CD14-positive monocyte (primary cell): Measurements from ENCODE around the gene PRKCQ. TPM values are rescaled to one million over a fixed set of nuclear protein-coding genes. Genes with fewer than 3 reads are reported as not detected.

ENCODE experiments used
- DNase-seq, 3 donors: peaks; one replicate each; pipeline ENCODE4 v3.0.0-alpha.2; 2011 to 2022
- H2AFZ ChIP-seq: 2 replicates; pipeline ENCODE4 v1.6.0; 2012; ENCODE audit warnings: mild to moderate bottlenecking, low read depth, low read length, inconsistent platforms; ENCODE audit not compliant: insufficient read depth, poor library complexity, severe bottlenecking
- H3K27ac ChIP-seq, 2 donors: 1 replicate in 1 of 2; 2 replicates in 1 of 2; pipeline ENCODE4 v1.5.1; 2012 to 2013; ENCODE audit warnings: low read length in 2 of 2, control low read depth in 1 of 2, inconsistent platforms in 1 of 2, low read depth in 1 of 2, mild to moderate bottlenecking in 1 of 2
- H3K27me3 ChIP-seq, 2 donors: one replicate each; pipeline versions ENCODE4 v1.6.0 to v1.6.1; 2011 to 2013; ENCODE audit warnings: low read length in 2 of 2; ENCODE audit not compliant: control insufficient read depth in 2 of 2, insufficient read depth in 2 of 2
- H3K36me3 ChIP-seq, 2 donors: replicated peaks in 1 of 2; 1 replicate in 1 of 2; 2 replicates in 1 of 2; pipeline versions ENCODE4 v1.5.1 to v1.6.1; 2012 to 2013; ENCODE audit warnings: low read length in 2 of 2, control low read depth in 1 of 2, inconsistent platforms in 1 of 2, mild to moderate bottlenecking in 1 of 2; ENCODE audit not compliant: insufficient read depth in 2 of 2, control insufficient read depth in 1 of 2
- H3K4me1 ChIP-seq, 2 donors: 1 replicate in 1 of 2; 2 replicates in 1 of 2; pipeline versions ENCODE4 v1.5.1 to v1.6.1; 2012 to 2013; ENCODE audit warnings: low read length in 2 of 2, control low read depth in 1 of 2, inconsistent platforms in 1 of 2, mild to moderate bottlenecking in 1 of 2, moderate library complexity in 1 of 2; ENCODE audit not compliant: insufficient read depth in 2 of 2, control insufficient read depth in 1 of 2
- H3K4me2 ChIP-seq: replicated peaks from 2 replicates; pipeline ENCODE3; 2012; ENCODE audit warnings: low read length, moderate library complexity, mild to moderate bottlenecking; ENCODE audit not compliant: poor library complexity, severe bottlenecking; ENCODE audit errors: extremely low read depth
- H3K4me3 ChIP-seq, 3 experiments: fragments of 200-600 bp in 1 of 3; sonication (generic) in 1 of 3; replicated peaks in 1 of 3; 1 replicate in 2 of 3; 2 replicates in 1 of 3; pipeline ENCODE4 v1.5.1; 2011 to 2013; ENCODE audit warnings: low read length in 3 of 3, mild to moderate bottlenecking in 3 of 3, control low read depth in 2 of 3, low read depth in 2 of 3, inconsistent platforms in 1 of 3, moderate library complexity in 1 of 3
- H3K79me2 ChIP-seq: 2 replicates; pipeline ENCODE4 v1.6.0; 2012; ENCODE audit warnings: mild to moderate bottlenecking, control low read depth, inconsistent platforms, low read length, moderate library complexity; ENCODE audit not compliant: insufficient read depth
- H3K9ac ChIP-seq: 2 replicates; pipeline ENCODE4 v1.6.0; 2017; ENCODE audit warnings: low read length, mild to moderate bottlenecking; ENCODE audit not compliant: insufficient read depth, poor library complexity, severe bottlenecking
- H3K9me3 ChIP-seq, 2 donors: replicated peaks in 1 of 2; 1 replicate in 1 of 2; 2 replicates in 1 of 2; pipeline versions ENCODE4 v1.5.1 to v1.6.1; 2012 to 2013; ENCODE audit warnings: low read length in 2 of 2, control low read depth in 1 of 2; ENCODE audit not compliant: control insufficient read depth in 1 of 2, insufficient read depth in 1 of 2
- H4K20me1 ChIP-seq: 2 replicates; pipeline ENCODE4 v1.6.0; 2012; ENCODE audit warnings: mild to moderate bottlenecking, low read length, control low read depth, moderate library complexity; ENCODE audit not compliant: insufficient read depth
- H3K27ac Mint-ChIP-seq, 7 donors: one replicate each; pipeline ENCODE4 v1.8.0; 2020; ENCODE audit warnings: mild to moderate bottlenecking in 7 of 7, mixed read lengths in 7 of 7, moderate library complexity in 6 of 7, inconsistent platforms in 2 of 7
- H3K27me3 Mint-ChIP-seq, 3 donors: one replicate each; pipeline ENCODE4 v1.8.0; 2021 to 2022; ENCODE audit warnings: low read depth in 3 of 3, mild to moderate bottlenecking in 3 of 3, mixed read lengths in 3 of 3, moderate library complexity in 3 of 3, inconsistent platforms in 1 of 3
- H3K36me3 Mint-ChIP-seq, 2 donors: one replicate each; pipeline ENCODE4 v1.8.0; 2020; ENCODE audit warnings: mixed read lengths in 2 of 2, inconsistent platforms in 1 of 2, mild to moderate bottlenecking in 1 of 2
- H3K4me1 Mint-ChIP-seq: one replicate; pipeline ENCODE4 v1.8.0; 2020; ENCODE audit warnings: mild to moderate bottlenecking, mixed read lengths
- H3K4me3 Mint-ChIP-seq, 2 donors: one replicate each; pipeline ENCODE4 v1.8.0; 2020; ENCODE audit warnings: mild to moderate bottlenecking in 2 of 2, mixed read lengths in 2 of 2, moderate library complexity in 1 of 2
- H3K9me3 Mint-ChIP-seq, 7 donors: one replicate each; pipeline ENCODE4 v1.8.0; 2020 to 2022; ENCODE audit warnings: mixed read lengths in 7 of 7, mild to moderate bottlenecking in 6 of 7, moderate library complexity in 6 of 7, inconsistent platforms in 2 of 7
- WGBS: methylation state at CpG from one replicate; pipeline ENCODE4 v1.1.5; 2013; ENCODE audit warnings: missing lambda C conversion rate; ENCODE audit not compliant: insufficient coverage; 5-methylcytosine and 5-hydroxymethylcytosine counted together
- intact Hi-C, 2 donors: fragments of 100-400 bp; cut with micrococcal nuclease; formaldehyde crosslinking; loops; one replicate each; pipeline versions ENCODE4 v1.15.0 to v1.15.1; 2023
- polyA plus RNA-seq, 3 donors: library from polyadenylated mRNA; depleted of rRNA in 1 of 3; unstranded in 2 of 3; stranded (reverse) in 1 of 3; fragments of 300-500 nt in 2 of 3; fragments of >200 nt in 1 of 3; fragmentation: Illumina TruSeq in 2 of 3; gene quantifications; 1 replicate in 2 of 3; 2 replicates in 1 of 3; pipeline ENCODE4 v1.2.3, GENCODE V29; 2012 to 2021
- TF ChIP-seq, protein P1 (sequence below): fragments of 200-600 bp; IDR thresholded peaks from one replicate; pipeline ENCODE4 v1.8.0; 2022; ENCODE audit warnings: antibody characterized with exemption, mild to moderate bottlenecking

The PRKCQ gene
- polyA plus RNA-seq, 3 donors: 0.01 to 0.29 (median 0.09) TPM

DNA sequence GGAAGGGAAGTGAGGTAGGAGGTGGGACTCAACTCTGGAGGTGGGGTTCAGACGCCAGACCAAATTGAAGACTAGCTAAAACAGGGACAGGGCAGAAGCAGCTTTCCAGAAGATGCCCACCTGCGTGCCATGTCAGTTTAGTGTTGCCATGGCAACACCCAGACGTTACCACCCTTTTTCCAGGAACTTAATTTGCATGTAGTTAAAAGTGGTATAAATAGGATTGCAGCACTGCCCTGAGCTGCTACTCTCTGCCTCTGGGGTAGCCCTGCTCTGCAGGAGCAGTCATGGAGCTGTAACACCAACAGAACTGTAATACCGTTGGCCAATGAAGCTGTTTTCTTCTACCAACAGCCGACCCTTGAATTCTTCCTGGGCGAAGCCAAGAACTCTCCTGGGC lies 93.8 kb downstream of the PRKCQ start:
- no peaks in the 10 kb centered on the region for H4K20me1 ChIP-seq
- intact Hi-C loops: no loop called here
- Mint-ChIP-seq H3K4me1 (peaks cover 17% of the 10 kb centered on the region), H3K4me3 (no peak overlapping the region), H3K9me3 (no peaks in the 10 kb centered on the region), H3K27me3 (no peaks in the 10 kb centered on the region), H3K27ac (peak overlapping the region in 3 of 7 donors; percentile 19 to 62 (median 24)), H3K36me3 (peaks cover 0 to 1% of the 10 kb centered on the region in 2 donors)
- H3K4me2 ChIP-seq: no peak overlapping the region
- H3K9me3 ChIP-seq: no peaks in the 10 kb centered on the region
- no peaks in the 10 kb centered on the region for H3K79me2 ChIP-seq
- no peak overlapping the region for H2AFZ ChIP-seq
- TF ChIP-seq, protein P1, sequence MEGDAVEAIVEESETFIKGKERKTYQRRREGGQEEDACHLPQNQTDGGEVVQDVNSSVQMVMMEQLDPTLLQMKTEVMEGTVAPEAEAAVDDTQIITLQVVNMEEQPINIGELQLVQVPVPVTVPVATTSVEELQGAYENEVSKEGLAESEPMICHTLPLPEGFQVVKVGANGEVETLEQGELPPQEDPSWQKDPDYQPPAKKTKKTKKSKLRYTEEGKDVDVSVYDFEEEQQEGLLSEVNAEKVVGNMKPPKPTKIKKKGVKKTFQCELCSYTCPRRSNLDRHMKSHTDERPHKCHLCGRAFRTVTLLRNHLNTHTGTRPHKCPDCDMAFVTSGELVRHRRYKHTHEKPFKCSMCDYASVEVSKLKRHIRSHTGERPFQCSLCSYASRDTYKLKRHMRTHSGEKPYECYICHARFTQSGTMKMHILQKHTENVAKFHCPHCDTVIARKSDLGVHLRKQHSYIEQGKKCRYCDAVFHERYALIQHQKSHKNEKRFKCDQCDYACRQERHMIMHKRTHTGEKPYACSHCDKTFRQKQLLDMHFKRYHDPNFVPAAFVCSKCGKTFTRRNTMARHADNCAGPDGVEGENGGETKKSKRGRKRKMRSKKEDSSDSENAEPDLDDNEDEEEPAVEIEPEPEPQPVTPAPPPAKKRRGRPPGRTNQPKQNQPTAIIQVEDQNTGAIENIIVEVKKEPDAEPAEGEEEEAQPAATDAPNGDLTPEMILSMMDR: no peak
- 94% methylated on average over 5 of the region's 6 CpGs for WGBS
- no peaks in the 10 kb centered on the region for H3K36me3 ChIP-seq
- no peak overlapping the region for H3K9ac ChIP-seq
- H3K27me3 ChIP-seq: no peaks in the 10 kb centered on the region
- H3K4me3 ChIP-seq: no peak overlapping the region
- no peak overlapping the region for H3K27ac ChIP-seq
- H3K4me1 ChIP-seq: peaks cover 9% of the 10 kb centered on the region in 2 donors
- DNase-seq: no peak

DNA sequence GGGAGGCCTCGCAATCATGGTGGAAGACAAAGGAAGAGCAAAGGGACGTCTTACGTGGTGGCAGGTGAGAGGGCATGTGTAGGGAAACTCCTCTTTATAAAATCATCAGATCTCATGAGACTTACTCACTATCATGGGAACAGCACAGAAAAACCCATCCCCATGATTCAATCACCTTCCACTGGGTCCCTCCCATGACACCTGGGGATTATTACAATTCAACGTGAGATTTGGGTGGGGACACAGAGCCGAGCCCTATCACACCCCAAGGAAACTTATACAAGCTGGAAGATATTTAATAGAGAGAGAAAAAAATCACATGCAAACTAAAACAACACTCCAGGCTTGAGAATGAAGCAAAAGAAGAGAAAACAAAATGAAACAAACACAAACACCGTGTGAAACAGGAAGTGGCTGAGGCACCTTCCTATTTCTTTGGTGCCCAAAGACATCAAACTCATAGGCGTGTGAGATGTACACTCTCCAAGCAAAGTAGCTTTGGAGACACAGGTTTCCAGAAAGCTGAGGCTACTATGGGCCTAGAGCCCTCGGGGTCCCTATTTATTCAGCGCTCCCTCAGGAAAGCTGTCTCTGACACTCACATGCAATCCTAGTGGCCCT lies 97.2 kb downstream of the PRKCQ start:
- 75% methylated on average over 2 of the region's 9 CpGs for WGBS

More for the DNA sequence above, 97.2 kb downstream of the PRKCQ start:
- H3K27ac Mint-ChIP-seq: peak overlapping the region in 5 of 7 donors; percentile 6 to 66 (median 58)
- Histone ChIP-seq H3K27ac (peak overlapping the region in 1 of 2 donors; percentile 6), H3K4me2 (peak overlapping the region; percentile 12), H3K27me3 (no peaks in the 10 kb centered on the region), H3K36me3 (no peaks in the 10 kb centered on the region), H2AFZ (peak overlapping the region; percentile 39), H3K9ac (no peak overlapping the region), H4K20me1 (no peaks in the 10 kb centered on the region), H3K4me1 (peaks cover 9% of the 10 kb centered on the region in 2 donors), H3K9me3 (no peaks in the 10 kb centered on the region), H3K79me2 (no peaks in the 10 kb centered on the region), H3K4me3 (no peak overlapping the region)
- peaks cover 15% of the 10 kb centered on the region for H3K4me1 Mint-ChIP-seq
- no peaks in the 10 kb centered on the region for H3K9me3 Mint-ChIP-seq
- TF ChIP-seq, protein P1: no peak
- no peaks in the 10 kb centered on the region for H3K27me3 Mint-ChIP-seq
- H3K36me3 Mint-ChIP-seq: peaks cover 0 to 4% of the 10 kb centered on the region in 2 donors
- intact Hi-C loops: no loop called here
- peak overlapping the region; percentile 32 to 78 for H3K4me3 Mint-ChIP-seq
- peak in 2 of 3 donors; percentile 9 to 21 for DNase-seq
